Mucosa of descending colon (tissue), 3 donors: ENCODE data around the gene CRB3. TPM values are rescaled to one million over a fixed set of nuclear protein-coding genes. Genes with fewer than 3 reads are reported as not detected.
A peak's percentile ranks its signal among the peaks of the same experiment; 100 is the strongest.

ENCODE experiments used
- ATAC-seq: fragments of 200-7000 bp; cut with Tn5 transposase; one replicate; pipeline ENCODE4 v1.9.1; 2020; ENCODE audit warnings: mild to moderate bottlenecking, moderate library complexity
- DNase-seq, 3 donors: peaks; one replicate each; pipeline ENCODE4 v3.0.0-alpha.2; 2020
- H3K36me3 ChIP-seq: fragments of 200-600 bp; one replicate; pipeline ENCODE4 v1.8.0; 2021; ENCODE audit warnings: low read depth, mild to moderate bottlenecking
- H3K4me1 ChIP-seq: fragments of 200-600 bp; one replicate; pipeline ENCODE4 v1.8.0; 2021; ENCODE audit warnings: low read depth, mild to moderate bottlenecking
- H3K4me3 ChIP-seq: fragments of 200-600 bp; one replicate; pipeline ENCODE4 v1.8.0; 2021; ENCODE audit warnings: mild to moderate bottlenecking
- H3K9me3 ChIP-seq: fragments of 200-600 bp; one replicate; pipeline ENCODE4 v1.8.0; 2021; ENCODE audit warnings: mild to moderate bottlenecking
- CTCF ChIP-seq: fragments of 200-600 bp; IDR thresholded peaks from one replicate; pipeline ENCODE4 v1.8.0; 2022; ENCODE audit warnings: antibody characterized with exemption, mild to moderate bottlenecking
- intact Hi-C, 2 donors: fragments of 100-400 bp; cut with DNase I in 1 of 2; cut with micrococcal nuclease in 1 of 2; formaldehyde crosslinking; loops; one replicate each; pipeline versions ENCODE4 v1.11.0 to v1.11.1; 2022; cut with DNase I, micrococcal nuclease
- microRNA-seq: library from miRNA; unstranded; fragments of <30 nt; microRNA quantifications from one replicate; pipeline ENCODE4, GENCODE V29; 2019
- total RNA-seq, 3 donors: library from RNA; stranded (reverse); fragmentation: NEBNext Ultra II Directional in 2 of 3; extraction: Animal tissue kit (Norgen Biotek cat#: 25700) in 2 of 3; gene quantifications; one replicate each; pipeline versions ENCODE4 v1.2.1 to v1.2.4, GENCODE V29; 2021 to 2023
- donor health status: DM: no; HTN: no; CAD: no; lungs with moderate emphysema.
- donor health status: DM: no; HTN: no; CAD: no.
- donor health status: DM: no; HTN: yes; CAD: no.

Gene CRB3
- total RNA-seq, 3 donors from 2014 or later: 49.9 to 139 (median 86.0) TPM

- no peak for TF ChIP-seq CTCF
- intact Hi-C loops: loop anchor here in 1 of 2 donors (10.0 kb wide), 1 partner anchor 121 kb away; no protein-coding TSS in a partner anchor
- Histone ChIP-seq H3K4me3 (no peak overlapping the region), H3K9me3 (no peaks in the 10 kb centered on the region), H3K4me1 (no peaks in the 10 kb centered on the region), H3K36me3 (no peaks in the 10 kb centered on the region)
- DNase-seq (no peak), ATAC-seq (no peak)
These were observed 50.0 kb downstream of the CRB3 start for GRCh38 chr19:6514089-6514488.

- no peak for TF ChIP-seq CTCF
- Histone ChIP-seq H3K36me3 (no peaks in the 10 kb centered on the region), H3K9me3 (no peaks in the 10 kb centered on the region), H3K4me3 (no peak overlapping the region), H3K4me1 (no peaks in the 10 kb centered on the region)
- ATAC-seq: no peak
- intact Hi-C loops: loop anchor here in 1 of 2 donors (10.0 kb wide), 1 partner anchor 120 kb away; no protein-coding TSS in a partner anchor
- no peak for DNase-seq
These were observed 51.0 kb downstream of the CRB3 start for GRCh38 chr19:6514926-6515544.

- intact Hi-C loops: loop anchor here in 1 of 2 donors (10.0 kb wide), 1 partner anchor 119 kb away; no protein-coding TSS in a partner anchor
- no peaks in the 10 kb centered on the region for H3K9me3 ChIP-seq
- ATAC-seq: peak; percentile 93
- H3K36me3 ChIP-seq: no peaks in the 10 kb centered on the region
- DNase-seq: peak; percentile 93 to 95 (median 95)
- TF ChIP-seq CTCF: no peak
- H3K4me1 ChIP-seq: no peaks in the 10 kb centered on the region
- H3K4me3 ChIP-seq: peak overlapping the region; percentile 26
These were observed 52.1 kb downstream of the CRB3 start for GRCh38 chr19:6516018-6516658.

Small RNA genes lying within 50 kb of the gene (microRNA-seq; reads per million reads assigned to microRNA genes)
- gene MIR3940: 7.7 reads per million, percentile 30 among the genes with 10 or more reads in this experiment

Other genes with a start within 250 kb of the CRB3 start
- 10 to 100 TPM; 32.5 to 75.3 (median 33.7) TPM for gene MLLT1, start 184.3 kb upstream of the CRB3 start, total RNA-seq
- gene ACER1, start 130.7 kb upstream of the CRB3 start, total RNA-seq: not detected
- gene CLPP, start 102.7 kb upstream of the CRB3 start, total RNA-seq: 10 to 100 TPM; 54.9 to 67.2 (median 61.1) TPM
- gene ALKBH7, start 91.5 kb upstream of the CRB3 start, total RNA-seq: 100 to 1,000 TPM in 2 of 3 donors, 10 to 100 TPM in 1; 87.5 to 173 (median 110) TPM
- 1 to 10 TPM; 2.0 to 2.8 (median 2.5) TPM for gene PSPN, start 88.3 kb upstream of the CRB3 start, total RNA-seq
- 10 to 100 TPM; 51.1 to 63.1 (median 59.1) TPM for gene GTF2F1, start 71.1 kb upstream of the CRB3 start, total RNA-seq
- gene KHSRP, start 39.5 kb upstream of the CRB3 start, total RNA-seq: 100 to 1,000 TPM; 187 to 241 (median 236) TPM
- gene SLC25A41, start 30.5 kb upstream of the CRB3 start, total RNA-seq: 1 to 10 TPM in 1 of 3 donors, under 1 TPM in 2; 0.32 to 1.4 (median 0.43) TPM
- 100 to 1,000 TPM; 106 to 181 (median 116) TPM for gene SLC25A23, start 4.5 kb upstream of the CRB3 start, total RNA-seq
- 1 to 10 TPM; 3.8 to 4.7 (median 4.1) TPM for gene DENND1C, start 17.5 kb downstream of the CRB3 start, total RNA-seq
- gene TUBB4A, start 38.0 kb downstream of the CRB3 start, total RNA-seq: 10 to 100 TPM in 1 of 3 donors, under 1 TPM in 2; 0.26 to 14.6 (median 0.82) TPM
- 1 to 10 TPM in 2 of 3 donors, under 1 TPM in 1; 0.58 to 1.2 (median 1.0) TPM for gene TNFSF9, start 66.8 kb downstream of the CRB3 start, total RNA-seq
- 1 to 10 TPM in 1 of 3 donors, not detected in 2; 1.0 TPM for gene CD70, start 126.9 kb downstream of the CRB3 start, total RNA-seq
- gene TNFSF14, start 205.9 kb downstream of the CRB3 start, total RNA-seq: 1 to 10 TPM; 1.3 to 1.9 (median 1.6) TPM